Activated CD4-positive, alpha-beta T cell treated with anti-CD3 and anti-CD28 coated beads, Interleukin-2, amount 50 U/mL, for 24 hours (primary cell): ENCODE measurements around the gene NOP10.
A peak's percentile ranks its signal among the peaks of the same experiment; 100 is the strongest.
"Not testable (repeated sequence)": the region's sequence is repeated elsewhere in the genome, so short reads cannot be mapped to it uniquely, and the experiment has no call there.

Source experiments
- DNase-seq, 2 donors: peaks; one replicate each; pipeline ENCODE4 v3.0.0-alpha.2; 2020; ENCODE audit warnings: low read depth in 1 of 2, low spot score in 1 of 2

Gene NOP10

DNA sequence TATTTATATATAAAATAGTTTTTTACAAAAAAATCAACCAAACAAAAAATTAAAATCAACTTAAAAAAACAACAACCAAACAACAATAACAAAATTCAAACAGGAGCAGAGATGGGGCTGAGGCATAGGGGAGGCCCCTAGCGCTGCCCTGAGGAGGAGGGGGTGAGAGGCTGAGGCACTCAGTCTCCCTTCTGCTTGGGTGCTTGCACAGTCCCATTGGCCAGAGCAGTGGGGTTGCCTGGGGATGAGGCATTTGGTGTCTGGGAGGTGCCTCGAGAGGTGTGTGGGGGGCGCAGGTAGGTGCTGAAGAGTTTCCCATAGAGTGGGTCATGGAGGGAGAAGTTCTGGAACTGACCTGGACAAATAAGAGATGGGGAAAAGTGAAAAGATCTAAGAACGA lies 16.0 kb upstream of the NOP10 start:
- DNase-seq: no peak

DNA sequence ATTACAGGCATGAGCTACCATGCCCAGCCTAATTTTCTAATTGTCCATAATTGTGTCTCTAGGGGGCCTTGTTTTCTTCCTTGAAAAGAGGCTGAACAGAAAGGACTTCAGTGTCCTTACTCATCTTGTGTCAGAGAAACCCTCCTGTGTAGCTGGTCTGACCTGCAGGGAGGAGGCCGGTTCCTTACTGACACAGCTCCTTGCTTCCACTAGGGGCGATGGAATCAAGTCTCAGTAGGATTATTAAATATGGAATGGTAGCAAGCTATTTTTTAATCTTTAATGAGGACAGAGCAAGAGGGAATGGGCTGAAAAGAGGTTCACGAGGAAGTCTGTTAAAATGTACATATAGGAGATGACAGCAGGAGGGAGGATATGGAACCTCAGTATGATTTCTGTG lies 15.4 kb upstream of the NOP10 start:
- DNase-seq: no peak

DNA sequence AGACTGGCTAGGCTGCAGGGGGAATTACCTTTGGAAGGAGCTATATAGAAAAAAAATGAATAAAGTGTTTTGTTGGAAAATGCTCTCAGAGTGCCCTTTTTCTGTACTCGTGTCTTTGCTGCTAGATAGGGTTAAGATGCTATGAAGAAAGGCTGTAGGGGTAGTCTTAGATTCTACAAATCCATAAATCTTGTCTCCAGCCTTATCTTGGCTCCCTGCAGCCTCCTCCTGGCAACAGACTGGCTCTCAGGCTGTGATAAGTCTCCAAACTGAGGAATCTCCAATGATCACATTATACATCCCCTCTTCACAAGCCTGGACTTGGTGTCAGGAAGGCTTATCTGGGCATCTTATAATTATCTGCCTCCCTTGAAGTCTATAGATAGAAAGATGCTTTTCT lies 14.7 kb upstream of the NOP10 start:
- DNase-seq: no peak

DNA sequence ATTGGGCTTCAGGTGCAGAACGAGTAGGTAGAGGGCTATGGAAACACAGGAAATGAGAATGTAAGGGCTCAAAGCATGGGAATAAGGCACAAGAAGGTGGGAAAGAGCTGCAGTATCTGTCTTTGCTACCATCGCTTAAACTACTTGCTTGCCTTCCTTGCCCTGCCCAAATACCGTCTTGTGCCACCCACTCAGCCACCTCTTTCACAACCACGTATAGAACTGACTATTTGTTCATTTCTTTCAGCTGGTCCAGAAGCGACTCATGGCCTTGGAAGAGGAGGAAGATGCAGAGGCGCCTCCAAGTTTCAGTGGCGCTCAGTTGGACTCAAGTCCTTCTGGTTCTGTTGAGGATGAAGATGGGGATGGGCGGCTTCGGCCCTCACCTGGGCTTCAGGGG lies 12.3 kb upstream of the NOP10 start:
- no peak for DNase-seq

DNA sequence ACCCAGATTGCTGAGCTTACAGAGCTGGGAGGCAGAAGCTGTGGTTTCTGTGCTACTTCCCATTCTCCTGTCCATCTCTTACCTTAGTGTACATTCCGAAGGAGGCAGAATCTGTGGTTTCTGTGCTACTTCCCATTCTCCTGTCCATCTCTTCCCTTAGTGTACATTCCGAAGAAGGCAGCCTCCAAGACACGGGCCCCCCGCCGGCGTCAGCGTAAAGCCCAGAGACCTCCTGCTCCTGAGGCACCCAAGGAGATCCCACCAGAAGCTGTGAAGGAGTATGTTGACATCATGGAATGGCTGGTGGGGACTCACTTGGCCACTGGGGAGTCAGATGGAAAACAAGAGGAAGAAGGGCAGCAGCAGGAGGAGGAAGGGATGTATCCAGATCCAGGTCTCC lies 11.3 kb upstream of the NOP10 start:
- no peak for DNase-seq

DNA sequence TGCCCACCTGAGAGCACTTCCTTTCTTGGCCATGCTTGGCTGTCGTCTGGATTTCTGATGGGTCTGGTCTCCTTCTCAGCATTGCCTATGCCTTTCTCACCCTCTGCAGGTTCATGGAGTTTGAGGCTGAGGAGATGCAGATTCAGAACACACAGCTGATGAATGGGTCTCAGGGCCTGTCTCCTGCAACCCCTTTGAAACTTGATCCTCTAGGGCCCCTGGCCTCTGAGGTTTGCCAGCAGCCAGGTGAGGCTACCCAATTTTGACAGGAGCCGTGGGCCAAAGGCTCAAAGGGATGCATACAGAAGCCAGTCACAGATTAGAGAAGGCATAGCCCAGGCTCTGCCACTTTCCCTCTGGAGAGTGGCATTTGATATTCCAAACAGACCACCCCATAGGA lies 10.7 kb upstream of the NOP10 start:
- no peak for DNase-seq

DNA sequence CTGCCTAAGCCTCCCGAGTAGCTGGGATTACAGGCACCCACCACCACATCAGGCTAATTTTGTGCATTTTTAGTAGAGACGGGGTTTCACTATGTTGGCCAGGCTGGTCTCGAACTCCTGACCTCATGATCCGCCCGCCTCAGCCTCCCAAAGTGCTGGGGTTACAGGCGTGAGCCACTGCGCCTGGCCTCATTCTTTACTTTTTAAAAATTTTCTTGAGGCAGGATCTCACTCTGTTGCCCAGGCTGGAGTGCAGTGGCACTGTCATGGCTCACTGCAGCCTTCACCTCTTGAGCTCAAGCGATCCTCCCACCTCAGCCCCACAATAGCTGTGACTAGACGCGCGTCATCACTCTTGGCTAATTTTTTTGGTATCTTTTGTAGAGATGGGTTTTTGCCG lies 10.1 kb upstream of the NOP10 start:
- DNase-seq: not testable (repeated sequence)

DNA sequence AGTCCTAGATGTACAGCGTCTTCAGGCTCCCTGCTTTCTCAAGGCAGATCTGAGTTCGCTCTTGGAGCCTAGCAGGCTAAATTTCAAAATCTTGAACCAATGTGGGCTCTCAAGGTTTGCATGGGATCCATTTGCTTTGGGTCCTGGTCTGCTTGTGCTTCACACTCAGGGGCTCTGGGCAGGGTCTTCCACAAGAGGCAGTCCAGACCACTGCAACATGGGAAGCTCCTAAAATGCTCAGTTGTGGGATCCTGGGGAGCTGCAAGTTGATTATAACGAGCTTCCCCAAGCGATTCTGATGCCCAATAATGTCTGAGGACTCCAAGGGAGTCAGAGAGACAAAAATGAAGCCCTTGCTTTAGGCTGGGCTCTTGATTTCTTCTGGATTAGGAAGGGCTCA lies 6.8 kb upstream of the NOP10 start:
- DNase-seq: no peak

DNA sequence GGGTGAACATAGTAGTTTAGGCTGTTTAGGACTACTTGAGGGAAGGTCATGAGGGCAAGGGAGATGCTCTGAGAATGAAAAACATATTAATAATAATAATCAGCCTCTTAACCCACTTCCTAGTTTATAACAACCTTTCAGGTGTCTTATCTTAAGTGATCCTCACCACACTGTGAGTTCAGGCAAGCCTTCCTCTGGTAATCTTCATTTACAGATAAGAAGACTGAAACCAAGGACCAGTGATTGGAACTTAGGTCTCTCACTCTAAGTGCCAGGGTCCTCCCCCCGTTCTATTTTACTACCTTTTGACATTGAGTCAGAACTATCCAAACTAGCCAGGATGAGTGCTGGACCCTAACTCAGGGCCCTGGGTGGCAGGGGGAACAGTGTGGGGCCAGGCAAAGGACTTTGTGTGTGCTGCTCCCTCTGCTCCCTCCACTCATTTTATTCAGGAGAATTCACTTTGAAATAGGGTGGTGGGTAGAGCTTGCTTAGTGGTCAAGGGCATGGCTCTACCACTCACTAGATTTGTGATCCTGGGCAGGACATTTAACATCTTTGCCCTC lies 5.9 kb upstream of the NOP10 start:
- DNase-seq: no peak

DNA sequence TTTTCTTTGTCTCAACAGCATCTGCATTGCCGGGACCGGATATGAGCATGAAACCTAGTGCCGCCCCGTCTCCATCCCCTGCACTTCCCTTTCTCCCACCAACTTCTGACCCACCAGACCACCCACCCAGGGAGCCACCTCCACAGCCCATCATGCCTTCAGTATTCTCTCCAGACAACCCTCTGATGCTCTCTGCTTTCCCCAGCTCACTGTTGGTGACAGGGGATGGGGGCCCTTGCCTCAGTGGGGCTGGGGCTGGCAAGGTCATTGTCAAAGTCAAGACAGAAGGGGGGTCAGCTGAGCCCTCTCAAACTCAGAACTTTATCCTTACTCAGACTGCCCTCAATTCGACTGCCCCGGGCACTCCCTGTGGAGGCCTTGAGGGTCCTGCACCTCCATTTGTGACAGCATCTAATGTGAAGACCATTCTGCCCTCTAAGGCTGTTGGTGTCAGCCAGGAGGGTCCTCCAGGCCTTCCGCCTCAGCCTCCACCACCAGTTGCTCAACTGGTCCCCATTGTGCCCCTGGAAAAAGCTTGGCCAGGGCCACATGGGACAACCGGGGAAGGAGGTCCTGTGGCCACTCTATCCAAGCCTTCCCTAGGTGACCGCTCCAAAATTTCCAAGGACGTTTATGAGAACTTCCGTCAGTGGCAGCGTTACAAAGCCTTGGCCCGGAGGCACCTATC lies 5.2 kb upstream of the NOP10 start:
- DNase-seq: no peak

DNA sequence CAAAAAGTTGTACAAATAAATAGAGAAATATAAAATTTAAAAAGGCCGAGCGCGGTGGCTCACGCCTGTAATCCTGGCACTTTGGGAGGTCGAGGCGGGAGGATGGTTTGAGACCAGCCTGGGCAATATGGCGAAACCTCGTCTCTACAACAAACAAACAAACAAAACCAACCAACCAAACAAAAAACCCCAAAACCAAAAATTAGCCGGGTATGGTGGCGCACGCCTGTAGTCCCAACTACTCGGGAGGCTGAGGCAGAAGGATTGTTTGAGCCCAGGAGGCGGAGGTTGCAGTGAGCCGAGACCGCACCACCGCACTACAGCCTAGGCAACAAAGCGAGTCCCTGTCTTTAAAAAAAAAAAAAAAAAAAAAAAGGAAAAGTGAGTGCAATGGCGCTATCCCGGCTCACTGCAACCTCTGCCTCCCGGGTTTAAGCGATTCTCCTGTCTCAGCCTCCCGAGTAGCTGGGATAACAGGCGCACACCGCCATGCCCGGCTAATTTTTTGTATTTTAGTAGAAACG lies 661 bp downstream of the NOP10 start:
- DNase-seq: not testable (repeated sequence)

DNA sequence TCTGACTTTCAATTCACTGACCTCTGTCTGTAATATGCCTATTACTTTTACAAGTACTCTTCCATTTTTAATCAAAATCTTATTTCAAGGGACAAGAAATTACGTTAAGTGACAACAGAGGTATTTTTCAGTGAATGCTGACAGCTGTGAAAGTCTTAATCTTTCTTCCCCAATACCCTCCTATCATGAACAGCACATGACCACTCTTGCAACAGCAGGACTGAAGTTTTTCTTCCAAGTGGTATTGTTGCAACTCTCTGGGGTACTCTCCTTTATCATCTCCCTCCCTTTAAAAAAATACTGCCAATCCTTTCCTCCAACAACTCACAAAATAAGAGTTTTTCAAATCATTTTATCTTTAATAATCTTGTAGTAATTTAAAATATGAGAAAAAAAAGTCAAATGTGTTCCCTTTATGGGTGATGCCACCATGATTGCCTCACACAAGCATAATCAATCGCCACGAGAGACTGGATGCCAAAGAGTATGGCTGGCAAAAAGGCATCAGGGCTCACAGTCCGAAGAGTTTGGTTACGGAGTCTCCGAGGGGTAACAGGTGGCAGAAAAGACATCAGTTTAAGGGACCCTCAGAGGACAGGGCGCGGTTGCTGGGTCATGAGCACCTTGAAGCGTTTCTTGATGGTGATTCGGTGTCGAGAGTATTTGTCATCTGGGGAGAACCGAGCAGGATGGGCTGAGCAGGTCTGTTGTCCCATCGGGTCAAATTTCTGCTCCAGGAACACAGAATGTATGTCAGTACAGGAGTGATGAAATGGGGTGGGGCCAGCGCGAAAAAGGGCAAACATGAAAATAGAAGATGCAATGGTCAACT lies 1.3 kb downstream of the NOP10 start:
- DNase-seq: no peak

DNA sequence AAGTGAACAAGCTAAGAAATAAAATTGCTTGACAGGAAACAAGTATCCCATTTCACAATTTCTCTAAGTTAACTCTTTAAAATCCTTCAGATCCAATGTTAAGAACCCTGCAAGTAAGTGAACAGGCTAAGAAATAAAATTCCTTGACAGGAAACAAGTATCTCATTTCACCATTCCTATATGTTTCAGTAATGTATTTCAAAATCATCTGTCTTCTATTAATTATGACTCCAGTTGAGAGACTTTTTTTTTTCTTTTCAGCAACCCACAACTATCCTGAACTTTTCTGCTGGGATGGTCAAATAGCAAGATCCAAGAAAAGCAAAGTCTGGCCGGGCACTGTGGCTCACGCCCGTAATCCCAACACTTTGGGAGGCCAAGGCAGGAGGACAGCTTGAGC lies 3.0 kb downstream of the NOP10 start:
- DNase-seq: no peak

DNA sequence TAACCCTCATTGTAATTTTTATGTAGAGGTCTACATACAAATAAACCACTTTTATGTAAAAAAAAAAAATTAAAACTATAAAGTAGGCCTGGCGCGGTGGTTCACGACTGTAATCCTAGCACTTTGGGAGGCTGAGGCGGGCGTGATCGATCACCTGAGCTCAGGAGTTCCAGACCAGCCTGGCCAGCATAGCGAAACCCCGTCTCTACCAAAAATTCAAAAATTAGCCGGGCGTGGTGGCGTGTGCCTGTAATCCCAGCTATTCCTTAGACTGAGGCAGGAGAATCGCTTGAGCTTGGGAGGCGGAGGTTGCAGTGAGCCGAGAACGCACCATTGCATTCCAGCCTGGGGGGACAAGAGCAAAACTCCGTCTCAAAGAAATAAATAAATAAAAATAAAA lies 4.6 kb downstream of the NOP10 start:
- DNase-seq: no peak

DNA sequence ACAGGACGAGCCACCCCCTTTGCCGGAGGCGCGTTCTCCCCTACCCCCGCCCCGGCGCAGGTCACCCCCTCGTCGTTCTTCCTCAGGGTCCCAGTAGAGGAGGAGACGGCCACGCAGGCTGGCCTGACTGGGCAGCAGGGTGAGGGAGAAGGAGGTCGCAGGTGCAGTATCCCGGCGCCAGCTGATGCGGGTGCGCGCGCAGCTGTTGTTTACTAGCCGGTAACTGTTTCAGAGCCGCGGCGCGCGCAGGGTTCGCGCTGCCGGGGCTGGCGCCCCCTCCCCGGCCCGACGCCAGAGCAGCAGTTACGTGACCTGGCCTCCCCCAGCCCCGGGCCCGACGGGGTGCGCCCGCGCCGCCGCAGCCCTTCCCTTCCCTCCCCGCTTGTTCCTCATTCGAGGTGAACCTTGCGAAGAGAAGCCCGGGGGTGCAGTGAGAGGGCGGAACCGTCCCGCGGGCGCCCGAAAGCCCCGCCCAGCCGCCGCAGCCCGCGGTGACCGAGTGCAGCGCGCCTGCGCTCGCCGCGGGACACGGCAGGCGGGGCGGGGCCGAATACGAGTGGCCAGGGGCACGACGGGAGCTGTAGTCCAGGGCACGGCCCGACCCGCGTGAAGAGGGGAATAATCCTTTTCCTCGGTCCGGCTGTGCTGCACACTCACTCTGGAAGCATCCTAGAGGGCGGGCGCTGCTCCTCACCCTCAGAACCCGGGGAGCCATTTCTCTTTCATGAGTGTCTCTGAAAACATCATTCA lies 5.2 kb downstream of the NOP10 start, which contains the start of gene SLC12A6:
SLC12A6 (minus strand) TSS at position 225 of the 750 bp plus-strand sequence. CDS start 1,101 bp downstream, outside the sequence.
- DNase-seq: peak; percentile 74 to 82

DNA sequence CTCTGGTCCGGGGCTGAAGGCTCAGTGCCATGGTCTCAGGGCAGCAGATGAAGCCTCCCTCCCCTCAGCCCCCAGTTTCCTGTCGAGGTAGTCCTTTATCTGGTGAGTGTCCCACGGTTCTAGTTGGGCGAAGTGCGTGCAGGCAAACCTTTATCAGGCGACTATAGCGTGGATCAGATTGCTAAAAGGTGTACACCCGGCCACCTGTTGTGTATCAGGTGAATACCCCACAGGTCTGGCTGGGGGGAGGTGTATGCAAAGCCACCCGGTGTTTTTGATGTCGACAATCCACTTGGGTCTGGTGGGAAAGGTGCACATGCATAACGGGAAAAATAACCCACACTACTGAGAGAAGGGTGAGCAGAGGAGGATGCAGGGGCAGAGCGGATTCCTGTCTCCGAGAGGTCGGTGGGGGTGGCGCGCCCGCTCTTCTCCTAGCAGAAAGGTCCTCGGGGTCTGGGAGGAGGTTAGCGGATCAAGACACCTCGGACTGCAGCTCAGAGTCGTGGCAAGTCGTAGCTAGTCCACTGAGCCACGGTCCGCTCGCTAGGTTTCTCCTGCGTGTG lies 5.9 kb downstream of the NOP10 start:
- no peak for DNase-seq

DNA sequence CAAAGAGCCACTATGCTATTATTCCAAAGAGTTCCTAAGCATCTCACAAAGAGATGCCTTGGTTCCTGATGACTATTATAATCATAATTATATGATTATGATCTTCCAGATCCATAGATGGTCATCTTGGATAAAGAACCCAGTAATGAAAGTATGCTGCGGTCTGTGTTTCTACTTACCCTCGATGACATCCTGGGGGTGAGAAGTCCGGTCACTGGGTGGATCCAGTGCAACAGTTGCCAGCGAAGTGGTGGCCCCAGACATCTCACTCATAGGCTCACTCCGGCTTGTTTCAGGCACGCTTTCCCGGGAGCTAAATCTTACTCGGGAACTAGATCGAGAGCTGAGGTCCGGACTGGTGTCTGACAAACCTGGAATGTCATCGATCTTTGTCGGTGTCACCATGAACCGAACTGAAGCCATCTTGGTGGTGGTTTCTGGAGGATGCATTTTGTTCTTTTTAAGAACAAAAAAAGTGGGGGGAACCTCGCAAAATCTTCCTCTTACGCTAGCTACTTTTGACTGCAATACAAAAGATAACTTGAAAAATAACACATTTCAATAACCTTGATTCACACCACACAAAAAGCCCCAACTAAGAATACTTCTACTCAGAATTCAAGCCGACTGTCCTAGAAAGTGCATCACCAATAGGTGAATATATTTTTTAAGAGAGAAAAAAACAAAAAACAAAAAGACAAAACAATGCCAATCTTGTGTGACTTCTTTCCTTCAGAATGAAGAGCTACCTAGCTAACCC lies 6.5 kb downstream of the NOP10 start:
- no peak for DNase-seq

DNA sequence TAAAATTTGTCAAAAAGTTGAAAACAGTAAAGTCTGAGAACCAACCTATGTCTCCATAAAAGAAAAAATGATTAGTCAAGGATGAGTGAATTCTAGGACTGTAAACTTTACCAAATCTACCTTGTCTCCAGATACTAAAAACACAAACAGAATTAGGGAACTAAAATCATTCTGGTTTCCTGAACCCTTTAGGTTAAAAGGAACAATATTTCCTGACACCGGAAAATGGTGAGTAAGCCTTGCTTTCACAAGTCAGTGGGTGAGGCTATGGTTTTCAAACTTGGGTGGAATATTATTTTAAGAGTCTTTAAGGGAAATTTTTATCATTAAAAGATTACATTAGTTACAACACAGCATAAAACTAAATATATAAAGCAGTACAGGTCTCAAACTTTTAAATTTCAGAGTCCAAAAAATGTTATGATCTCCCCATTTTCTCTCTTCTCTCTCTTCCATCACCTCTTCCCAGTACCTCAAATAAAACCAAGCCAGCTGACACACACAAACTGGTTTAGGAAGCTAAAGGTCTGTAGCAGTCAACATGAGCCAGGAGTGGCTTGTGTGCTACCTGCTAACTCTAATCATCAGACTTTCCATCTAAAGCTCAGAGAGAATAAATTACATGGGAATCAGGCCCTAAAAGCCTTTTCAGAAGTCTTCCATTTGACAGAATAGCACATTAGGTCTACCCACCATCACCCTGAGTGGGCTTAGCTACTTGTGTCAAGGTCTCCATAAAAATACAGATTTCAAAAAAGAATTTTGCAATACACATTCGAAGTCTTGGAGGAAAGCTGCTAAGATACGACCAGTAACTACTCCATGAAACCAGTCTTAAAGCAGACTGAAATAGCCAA lies 7.5 kb downstream of the NOP10 start:
- DNase-seq: peak in 1 of 2 donors; percentile 36

DNA sequence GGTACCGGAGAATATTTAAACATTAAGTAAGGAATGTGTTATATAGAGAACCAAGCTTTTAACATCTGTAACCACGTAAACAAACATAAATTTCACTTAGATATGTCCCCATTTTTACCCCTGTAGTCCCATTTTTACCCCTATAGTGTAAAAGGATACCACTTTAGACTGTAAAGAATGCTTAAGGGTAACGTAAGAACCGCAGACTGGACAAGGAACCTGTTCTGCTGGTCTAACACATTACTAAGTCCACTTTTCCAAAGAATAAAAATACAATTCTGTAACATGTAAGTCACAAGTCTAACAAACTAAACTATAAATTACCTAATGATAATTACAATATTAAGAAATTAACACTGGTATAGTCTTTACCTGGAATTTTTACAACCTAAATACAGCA lies 8.3 kb downstream of the NOP10 start:
- DNase-seq: no peak
